HG02798 (cell line): ENCODE results near the gene C2CD4D.
"Not testable (repeated sequence)": the region's sequence is repeated elsewhere in the genome, so short reads cannot be mapped to it uniquely, and the experiment has no call there.

Experiments used
- ATAC-seq: cut with Tn5 transposase; IDR thresholded peaks from one replicate; pipeline ENCODE4 v1.9.1; 2021; ENCODE audit warnings: mild to moderate bottlenecking; ENCODE audit not compliant: unreplicated experiment, poor library complexity

The C2CD4D gene

GRCh38 chr1:151839457-151840403 lies at the start of gene C2CD4D:
Gene C2CD4D, minus strand, starts transcription at chr1:151839820. Its CDS starts 831 bp downstream, at chr1:151838989.
- ATAC-seq = peak; percentile 28

- ATAC-seq = no peak
Measured at GRCh38 chr1:151888972-151889570, 49.5 kb upstream of the C2CD4D start.

- ATAC-seq = no peak
Measured at GRCh38 chr1:151887028-151887427, 47.4 kb upstream of the C2CD4D start.

GRCh38 chr1:151885479-151885878 lies 45.9 kb upstream of the C2CD4D start:
- ATAC-seq = no peak

- ATAC-seq = not testable (repeated sequence)
Measured at GRCh38 chr1:151884879-151885278, 45.3 kb upstream of the C2CD4D start.

GRCh38 chr1:151884445-151884844 lies 44.8 kb upstream of the C2CD4D start:
- not testable (repeated sequence) for ATAC-seq

- ATAC-seq = not testable (repeated sequence)
Measured at GRCh38 chr1:151883898-151884297, 44.3 kb upstream of the C2CD4D start.

- ATAC-seq = not testable (repeated sequence)
Measured at GRCh38 chr1:151882918-151883317, 43.3 kb upstream of the C2CD4D start.

- no peak for ATAC-seq
Measured at GRCh38 chr1:151882466-151882865, 42.8 kb upstream of the C2CD4D start.

GRCh38 chr1:151881479-151881878 lies 41.9 kb upstream of the C2CD4D start:
- no peak for ATAC-seq

GRCh38 chr1:151875419-151876097 lies 35.9 kb upstream of the C2CD4D start:
- no peak for ATAC-seq

- ATAC-seq = not testable (repeated sequence)
Measured at GRCh38 chr1:151872776-151873175, 33.2 kb upstream of the C2CD4D start.

GRCh38 chr1:151871284-151872030 lies 31.8 kb upstream of the C2CD4D start:
- ATAC-seq = no peak

- ATAC-seq = no peak
Measured at GRCh38 chr1:151868486-151868885, 28.9 kb upstream of the C2CD4D start.

- ATAC-seq = no peak
Measured at GRCh38 chr1:151867765-151868411, 28.3 kb upstream of the C2CD4D start.

- ATAC-seq = no peak
Measured at GRCh38 chr1:151867321-151867720, 27.7 kb upstream of the C2CD4D start.

- no peak for ATAC-seq
Measured at GRCh38 chr1:151864411-151864810, 24.8 kb upstream of the C2CD4D start.

GRCh38 chr1:151862604-151863003 lies 23.0 kb upstream of the C2CD4D start:
- no peak for ATAC-seq

- no peak for ATAC-seq
Measured at GRCh38 chr1:151860504-151861187, 21.0 kb upstream of the C2CD4D start.
